CD4-positive, alpha-beta T cell treated with Interferon gamma for 1 hour (primary cell): ENCODE data around the gene NFIX.

Experiments used
- DNase-seq: peaks from one replicate; pipeline ENCODE4 v3.0.0-alpha.2; 2020

Gene NFIX

GRCh38 chr19:13078897-13079541, 83.7 kb downstream of the NFIX start:
- no peak for DNase-seq

GRCh38 chr19:13079542-13079986, 84.3 kb downstream of the NFIX start:
- DNase-seq: no peak

- DNase-seq: no peak
These were observed 87.1 kb downstream of the NFIX start for GRCh38 chr19:13082192-13083007.

GRCh38 chr19:13083008-13083404, 87.7 kb downstream of the NFIX start:
- DNase-seq: no peak

- DNase-seq: no peak
These were observed 88.4 kb downstream of the NFIX start for GRCh38 chr19:13083627-13084026.

DNA sequence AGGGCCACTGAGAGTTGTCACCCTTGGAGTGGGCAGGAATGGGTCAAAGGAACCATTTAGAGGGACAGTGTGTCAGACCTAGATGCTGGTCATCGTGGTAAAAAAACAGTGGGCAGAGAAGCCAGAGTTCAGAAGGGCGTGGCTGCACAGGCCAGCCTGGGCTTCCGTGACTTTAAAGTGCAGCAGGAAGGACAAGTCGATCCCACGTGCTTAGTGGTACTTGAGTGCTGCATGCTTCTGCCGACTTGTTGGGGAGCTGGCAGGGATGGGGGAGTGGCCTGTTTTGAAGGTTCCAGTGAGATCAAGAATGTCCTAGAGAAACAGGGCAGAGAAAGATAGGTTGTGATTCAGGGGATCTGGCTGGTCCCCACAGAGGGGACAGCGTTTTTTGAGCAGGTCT, 90.4 kb downstream of the NFIX start:
- DNase-seq: no peak

GRCh38 chr19:13086341-13086740, 91.1 kb downstream of the NFIX start:
- no peak for DNase-seq

DNA sequence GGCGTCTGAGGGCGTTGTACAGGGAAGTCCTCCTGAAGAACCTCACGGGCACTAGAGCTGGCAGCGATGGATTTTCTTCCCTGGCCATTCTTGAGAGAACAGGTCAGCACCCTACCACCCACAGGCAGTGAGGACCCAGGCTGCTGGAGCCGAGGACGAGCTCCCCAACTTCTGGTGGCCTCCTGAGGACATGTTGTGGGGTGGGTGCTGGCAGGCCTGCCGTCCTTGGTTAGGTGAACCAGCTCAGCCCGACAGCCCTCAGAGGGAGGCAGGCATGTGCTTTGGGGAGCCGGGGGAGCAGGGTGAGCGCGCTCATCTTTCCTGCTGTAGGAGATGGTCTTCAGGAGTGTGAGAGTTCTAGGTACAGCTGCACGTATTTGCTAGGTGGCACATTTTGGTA, 92.0 kb downstream of the NFIX start:
- no peak for DNase-seq

DNA sequence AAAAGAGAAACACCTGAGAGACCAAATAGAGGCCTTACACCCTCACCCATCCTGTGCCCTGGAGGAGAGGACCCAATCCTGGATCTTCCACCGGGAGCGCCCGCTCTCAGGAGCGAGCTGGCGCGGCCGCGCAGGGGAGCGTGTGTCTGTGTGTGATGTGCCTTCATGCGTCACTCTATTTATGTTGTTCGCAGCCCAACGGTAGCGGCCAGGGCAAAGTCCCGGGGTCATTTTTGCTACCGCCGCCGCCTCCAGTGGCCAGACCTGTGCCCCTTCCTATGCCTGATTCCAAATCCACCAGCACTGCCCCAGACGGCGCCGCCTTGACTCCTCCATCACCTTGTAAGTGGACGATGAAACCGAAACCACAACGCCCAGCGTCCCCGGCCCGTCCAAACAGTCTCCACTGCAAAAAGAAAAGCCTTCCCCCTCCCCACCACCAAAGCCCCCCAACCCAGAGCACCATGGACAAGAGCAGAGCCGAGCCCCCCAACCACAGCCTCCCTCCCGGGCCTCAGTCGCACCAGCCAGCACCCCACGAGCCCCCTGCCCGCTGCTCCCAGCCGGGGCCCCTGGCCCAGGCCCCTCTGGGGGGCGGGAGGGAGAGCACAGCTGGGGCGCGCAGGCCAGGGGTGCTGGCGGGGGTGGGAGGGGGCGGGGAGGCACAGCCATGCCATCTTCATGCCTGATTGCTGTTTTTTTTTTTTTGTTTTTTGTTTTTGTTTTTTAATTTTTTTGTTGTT, 92.7 kb downstream of the NFIX start:
- DNase-seq: no peak

DNA sequence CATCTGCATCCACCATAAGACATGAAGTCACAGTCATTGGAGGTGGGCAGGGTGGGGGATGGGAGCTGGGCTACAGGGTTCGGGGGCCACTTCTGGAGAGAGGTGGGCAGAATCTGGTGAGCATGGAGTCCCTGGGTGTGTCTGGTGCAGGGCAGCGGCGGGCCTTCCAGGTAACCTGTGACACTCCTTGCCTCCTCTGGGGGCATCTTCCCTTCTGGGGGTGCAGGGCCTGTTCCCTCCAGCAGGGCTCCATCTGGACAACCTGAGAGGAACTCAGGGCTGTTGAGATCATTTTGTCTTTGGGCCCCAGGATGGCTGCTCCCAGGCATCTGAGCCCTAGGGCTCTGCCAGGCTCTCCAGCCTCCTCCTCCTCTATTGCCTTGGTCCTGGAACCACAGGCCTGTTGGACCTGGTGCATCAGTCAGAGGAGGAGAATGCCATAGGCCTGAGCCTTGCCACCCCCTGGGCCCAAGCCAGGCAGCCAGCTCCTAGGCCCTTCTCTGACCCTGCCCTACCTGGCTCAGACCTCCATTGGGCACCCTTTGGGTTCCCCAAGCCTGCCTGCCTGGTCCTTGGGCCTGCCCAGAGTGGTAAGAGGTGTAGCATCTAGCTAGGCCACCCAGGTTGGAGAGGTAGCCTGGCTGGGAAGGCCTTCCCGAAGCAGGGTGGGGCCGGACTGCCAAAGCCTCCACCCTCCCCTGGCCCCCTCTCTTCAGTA, 94.0 kb downstream of the NFIX start:
- no peak for DNase-seq

- no peak for DNase-seq
These were observed 94.7 kb downstream of the NFIX start for GRCh38 chr19:13089857-13090507.

GRCh38 chr19:13090511-13091231, 95.4 kb downstream of the NFIX start:
- DNase-seq: no peak

- no peak for DNase-seq
These were observed 96.3 kb downstream of the NFIX start for GRCh38 chr19:13091400-13092157.

DNA sequence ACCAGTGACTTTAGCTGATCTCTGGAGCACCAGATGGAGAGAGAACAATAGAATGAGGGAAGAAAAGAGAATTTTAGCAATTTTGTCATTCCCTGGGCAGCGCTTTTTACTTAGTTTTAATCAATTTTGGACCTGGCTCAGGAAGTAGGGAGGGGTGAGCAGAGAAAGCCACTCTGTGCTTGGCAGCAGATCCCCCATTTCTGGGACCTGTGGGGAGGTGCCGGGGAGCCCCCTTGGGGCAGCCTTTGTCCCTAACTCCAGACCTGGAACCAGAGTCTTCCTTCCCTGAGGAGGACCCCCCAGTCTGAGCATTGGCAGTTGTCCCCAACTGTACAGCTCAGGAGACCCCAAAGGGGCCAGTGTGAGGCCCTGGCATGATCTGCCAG, 96.9 kb downstream of the NFIX start:
- DNase-seq: no peak

DNA sequence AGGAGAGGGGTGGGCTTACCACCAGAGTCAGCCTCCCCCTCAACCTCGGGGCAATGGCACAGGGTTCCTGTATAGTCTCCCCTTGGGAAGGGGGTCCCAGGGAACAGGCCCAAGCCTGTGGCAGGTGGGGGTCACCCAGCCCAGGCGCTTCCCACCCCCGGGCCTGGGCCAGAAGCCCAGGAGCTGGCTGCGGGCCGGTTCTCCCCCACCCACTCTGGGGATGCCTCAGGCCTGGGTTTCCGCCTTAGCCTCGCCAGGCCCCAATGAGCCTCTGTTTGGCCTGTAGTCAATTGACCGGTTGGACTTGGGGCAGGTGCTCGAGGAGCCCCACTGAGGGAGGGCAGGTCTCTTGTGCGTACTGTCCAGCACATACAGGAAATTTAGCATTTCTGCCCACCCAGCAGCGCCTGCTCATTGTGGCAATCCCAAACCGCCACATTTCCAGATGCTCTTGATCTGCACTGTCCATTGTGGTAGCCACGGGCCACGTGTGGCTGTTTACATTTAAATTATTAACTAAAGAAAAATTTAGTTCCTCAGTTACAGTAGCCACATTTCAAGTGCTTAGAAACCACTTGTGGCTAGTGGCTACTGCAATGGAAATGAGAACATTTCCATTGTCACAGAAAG, 97.4 kb downstream of the NFIX start:
- no peak for DNase-seq

DNA sequence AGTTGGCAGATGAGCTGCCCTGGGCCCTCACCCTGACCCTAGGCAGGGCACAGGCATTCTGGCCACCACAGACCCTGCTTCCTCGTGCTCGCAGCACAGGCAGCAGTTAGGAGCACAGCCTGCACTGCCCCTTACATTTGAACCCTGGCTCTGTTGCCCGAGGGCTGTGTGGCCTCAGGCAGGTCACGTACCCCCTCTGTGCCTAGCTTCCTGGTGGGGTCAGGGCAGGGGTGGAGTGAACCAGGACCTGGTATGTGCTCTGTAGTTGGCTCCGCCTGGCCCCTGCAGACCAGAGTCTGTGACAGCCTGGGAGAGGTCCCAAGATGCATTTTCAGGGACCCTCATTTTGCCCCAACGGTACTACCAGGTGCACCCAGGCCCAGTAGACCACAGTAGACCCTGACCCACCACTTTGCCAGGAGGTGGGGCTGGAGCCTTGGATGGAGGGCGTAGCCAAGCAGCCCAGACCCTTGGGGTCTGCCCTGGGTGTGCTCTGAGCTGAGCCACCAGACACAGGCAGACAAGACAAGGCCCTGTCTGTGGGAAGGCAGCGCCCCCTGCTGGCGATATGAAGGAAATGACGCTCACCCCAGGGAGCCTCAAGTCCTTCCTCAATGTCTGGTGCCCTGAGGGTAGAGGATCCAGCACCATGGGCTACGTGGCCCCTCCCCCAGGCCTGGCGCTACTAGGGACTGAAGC, 98.3 kb downstream of the NFIX start:
- DNase-seq: peak; percentile 84

DNA sequence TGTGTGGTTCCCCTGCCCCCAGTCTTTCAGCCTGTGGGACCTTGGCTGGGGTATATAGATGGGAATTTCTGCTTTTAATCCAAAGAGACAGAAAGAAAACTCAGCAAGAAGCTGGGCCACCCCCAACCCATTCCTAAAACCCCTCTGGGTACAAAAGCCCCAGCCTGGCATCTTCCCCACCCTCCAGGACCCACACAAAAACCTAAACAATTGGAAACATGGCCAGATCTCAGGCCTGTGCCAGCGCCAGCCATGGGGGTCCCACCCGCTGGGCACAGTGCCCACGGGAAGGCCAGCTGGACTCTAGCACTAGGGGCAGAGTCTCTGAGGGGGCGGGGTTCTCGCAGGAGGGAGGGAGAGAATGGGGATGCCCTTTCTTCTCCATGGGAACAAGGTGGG, 98.8 kb downstream of the NFIX start:
- no peak for DNase-seq

GRCh38 chr19:13094771-13095392, 99.6 kb downstream of the NFIX start:
- DNase-seq: peak; percentile 46

- DNase-seq: peak; percentile 53
These were observed 100.1 kb downstream of the NFIX start for GRCh38 chr19:13095393-13095784.
